IMR-90 (cell line): Measurements from ENCODE around the gene ADAM12.

Experiments used
- CHD1 ChIP-seq: IDR thresholded peaks from 2 replicates; pipeline ENCODE4 v1.6.1; 2012; ENCODE audit warnings: low read depth, low read length, improper control_type of control experiment
- RAD21 ChIP-seq: IDR thresholded peaks from 2 replicates; pipeline ENCODE4 v1.6.1; 2012; ENCODE audit warnings: low read length, improper control_type of control experiment
- RFX5 ChIP-seq: IDR thresholded peaks from 2 replicates; pipeline ENCODE4 v1.8.0; 2012; ENCODE audit warnings: low read depth, mild to moderate bottlenecking, low read length, moderate library complexity
- SMC3 ChIP-seq: fragments of 150-350 bp; IDR thresholded peaks from 2 replicates; pipeline ENCODE4 v1.6.1; 2016; ENCODE audit warnings: low read depth, mild to moderate bottlenecking, antibody characterized with exemption, low read length, moderate library complexity
- TF ChIP-seq, protein P1 (sequence below): fragments of 150-350 bp; IDR thresholded peaks from 2 replicates; pipeline ENCODE4 v1.6.1; 2016; ENCODE audit warnings: low read depth, mild to moderate bottlenecking, low read length, moderate library complexity, borderline replicate concordance
- TF ChIP-seq, protein P2 (sequence below): conservative IDR thresholded peaks from 2 replicates; pipeline ENCODE4 v1.5.1; 2012; ENCODE audit warnings: mild to moderate bottlenecking, low read depth, low read length, improper control_type of control experiment

DNA sequence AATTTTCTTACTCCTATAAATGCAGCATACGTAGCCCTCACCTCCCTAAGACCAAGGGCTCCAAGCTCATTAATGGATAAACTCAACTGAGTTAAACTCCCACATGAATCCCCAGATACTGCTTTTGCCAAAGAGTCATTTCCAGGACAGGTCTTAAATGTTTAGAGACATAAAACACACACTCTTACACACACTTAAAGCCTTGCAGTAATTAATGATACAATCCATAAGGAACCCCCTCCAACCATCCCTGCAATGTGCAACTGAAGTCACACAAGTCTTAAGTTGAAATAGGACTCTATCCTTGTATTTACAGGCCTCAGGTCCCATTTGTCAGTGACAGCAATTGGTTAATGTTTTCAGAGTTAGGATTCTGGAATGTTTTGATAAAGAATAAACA, 297.8 kb downstream of the ADAM12 start:
- no peak for TF ChIP-seq CHD1
- no peak for TF ChIP-seq RFX5
- TF ChIP-seq, protein P1, sequence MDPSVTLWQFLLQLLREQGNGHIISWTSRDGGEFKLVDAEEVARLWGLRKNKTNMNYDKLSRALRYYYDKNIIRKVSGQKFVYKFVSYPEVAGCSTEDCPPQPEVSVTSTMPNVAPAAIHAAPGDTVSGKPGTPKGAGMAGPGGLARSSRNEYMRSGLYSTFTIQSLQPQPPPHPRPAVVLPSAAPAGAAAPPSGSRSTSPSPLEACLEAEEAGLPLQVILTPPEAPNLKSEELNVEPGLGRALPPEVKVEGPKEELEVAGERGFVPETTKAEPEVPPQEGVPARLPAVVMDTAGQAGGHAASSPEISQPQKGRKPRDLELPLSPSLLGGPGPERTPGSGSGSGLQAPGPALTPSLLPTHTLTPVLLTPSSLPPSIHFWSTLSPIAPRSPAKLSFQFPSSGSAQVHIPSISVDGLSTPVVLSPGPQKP = no peak
- TF ChIP-seq, protein P2, sequence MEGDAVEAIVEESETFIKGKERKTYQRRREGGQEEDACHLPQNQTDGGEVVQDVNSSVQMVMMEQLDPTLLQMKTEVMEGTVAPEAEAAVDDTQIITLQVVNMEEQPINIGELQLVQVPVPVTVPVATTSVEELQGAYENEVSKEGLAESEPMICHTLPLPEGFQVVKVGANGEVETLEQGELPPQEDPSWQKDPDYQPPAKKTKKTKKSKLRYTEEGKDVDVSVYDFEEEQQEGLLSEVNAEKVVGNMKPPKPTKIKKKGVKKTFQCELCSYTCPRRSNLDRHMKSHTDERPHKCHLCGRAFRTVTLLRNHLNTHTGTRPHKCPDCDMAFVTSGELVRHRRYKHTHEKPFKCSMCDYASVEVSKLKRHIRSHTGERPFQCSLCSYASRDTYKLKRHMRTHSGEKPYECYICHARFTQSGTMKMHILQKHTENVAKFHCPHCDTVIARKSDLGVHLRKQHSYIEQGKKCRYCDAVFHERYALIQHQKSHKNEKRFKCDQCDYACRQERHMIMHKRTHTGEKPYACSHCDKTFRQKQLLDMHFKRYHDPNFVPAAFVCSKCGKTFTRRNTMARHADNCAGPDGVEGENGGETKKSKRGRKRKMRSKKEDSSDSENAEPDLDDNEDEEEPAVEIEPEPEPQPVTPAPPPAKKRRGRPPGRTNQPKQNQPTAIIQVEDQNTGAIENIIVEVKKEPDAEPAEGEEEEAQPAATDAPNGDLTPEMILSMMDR = no peak
- TF ChIP-seq RAD21 = no peak
- no peak for TF ChIP-seq SMC3
